Testis (tissue), 2 donors: ENCODE data around the gene SCO1.

Experiments used
- CTCF ChIP-seq, 3 experiments: fragments of 450-650 bp in 2 of 3; fragments of 200-600 bp in 1 of 3; sonication (generic) in 1 of 3; IDR thresholded peaks; one replicate each; pipeline ENCODE4 v1.5.1; 2016 to 2019; ENCODE audit warnings: antibody characterized with exemption in 3 of 3, mild to moderate bottlenecking in 2 of 3, moderate library complexity in 1 of 3
- POLR2A ChIP-seq: fragments of 450-650 bp; IDR thresholded peaks from one replicate; pipeline ENCODE4 v1.6.1; 2017; ENCODE audit warnings: antibody characterized with exemption, mild to moderate bottlenecking, moderate library complexity

GRCh38 chr17:10738521-10739258 is 41.4 kb upstream of the SCO1 start:
- TF ChIP-seq CTCF (IDR thresholded peaks at IDR 0.05) (no peak), POLR2A (no peak)
